Measurements from ENCODE around the gene BDH1. TPM values are rescaled to one million over a fixed set of nuclear protein-coding genes. Genes with fewer than 3 reads are reported as not detected.

Gene BDH1
- polyA plus RNA-seq, 1 experiment = 6.5 TPM

DNA sequence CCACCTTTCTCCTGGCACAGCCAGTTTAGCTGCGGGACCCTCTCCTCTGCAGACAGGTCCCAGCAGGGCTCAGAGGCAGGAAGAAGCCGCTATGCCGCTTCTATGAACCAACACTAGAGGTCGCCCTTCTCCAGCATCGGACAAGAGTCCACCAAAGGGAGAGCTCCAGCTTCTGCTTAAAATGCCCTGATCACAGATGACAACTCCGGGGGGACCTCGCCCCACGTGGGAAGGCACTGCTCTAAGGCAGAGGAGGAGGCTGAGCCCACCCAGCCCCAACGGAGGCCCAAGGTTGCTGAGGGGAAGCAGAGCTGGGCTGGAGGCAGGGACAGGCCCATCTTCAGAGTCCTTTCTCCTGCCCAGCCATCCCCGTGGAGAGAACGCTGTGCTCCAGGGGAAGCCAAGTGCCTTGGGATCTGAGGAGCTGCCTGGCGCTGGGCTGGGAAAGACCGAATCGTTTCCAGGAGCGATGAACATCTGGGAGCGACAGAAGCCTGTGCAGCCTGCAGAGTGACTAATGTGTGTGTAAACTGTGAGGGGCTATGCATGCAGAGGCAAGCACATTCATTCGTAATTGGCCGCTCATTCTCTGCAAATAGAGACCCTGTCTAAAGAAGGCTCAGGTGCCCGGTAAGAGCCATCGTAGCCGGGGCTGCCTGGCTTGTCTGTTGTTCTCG, 43.5 kb upstream of the BDH1 start:
- Histone ChIP-seq H3K36me3 (ENCODE audit: control insufficient read depth, insufficient read depth, low read length) (no peaks in the 10 kb centered on the region), H3K4me3 (ENCODE audit: low read depth, low read length) (peak overlapping the region; percentile 30), H3K27me3 (ENCODE audit: control insufficient read depth, insufficient read depth, low read length) (no peaks in the 10 kb centered on the region)
- TF ChIP-seq, protein P1, sequence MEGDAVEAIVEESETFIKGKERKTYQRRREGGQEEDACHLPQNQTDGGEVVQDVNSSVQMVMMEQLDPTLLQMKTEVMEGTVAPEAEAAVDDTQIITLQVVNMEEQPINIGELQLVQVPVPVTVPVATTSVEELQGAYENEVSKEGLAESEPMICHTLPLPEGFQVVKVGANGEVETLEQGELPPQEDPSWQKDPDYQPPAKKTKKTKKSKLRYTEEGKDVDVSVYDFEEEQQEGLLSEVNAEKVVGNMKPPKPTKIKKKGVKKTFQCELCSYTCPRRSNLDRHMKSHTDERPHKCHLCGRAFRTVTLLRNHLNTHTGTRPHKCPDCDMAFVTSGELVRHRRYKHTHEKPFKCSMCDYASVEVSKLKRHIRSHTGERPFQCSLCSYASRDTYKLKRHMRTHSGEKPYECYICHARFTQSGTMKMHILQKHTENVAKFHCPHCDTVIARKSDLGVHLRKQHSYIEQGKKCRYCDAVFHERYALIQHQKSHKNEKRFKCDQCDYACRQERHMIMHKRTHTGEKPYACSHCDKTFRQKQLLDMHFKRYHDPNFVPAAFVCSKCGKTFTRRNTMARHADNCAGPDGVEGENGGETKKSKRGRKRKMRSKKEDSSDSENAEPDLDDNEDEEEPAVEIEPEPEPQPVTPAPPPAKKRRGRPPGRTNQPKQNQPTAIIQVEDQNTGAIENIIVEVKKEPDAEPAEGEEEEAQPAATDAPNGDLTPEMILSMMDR (IDR thresholded peaks at IDR 0.05; ENCODE audit: insufficient read depth, low read depth, low read length) = peak; percentile 95
- DNase-seq (ENCODE audit: low read depth) = peak; percentile 19
- ChIA-PET CTCF (interaction anchor here (0.5 to 4.2 kb wide), 30 partner anchors 8 to 1974 kb away, joined by 3 to 34 read pairs (median 4); no protein-coding TSS in a partner anchor), POLR2A (no interaction called here)

DNA sequence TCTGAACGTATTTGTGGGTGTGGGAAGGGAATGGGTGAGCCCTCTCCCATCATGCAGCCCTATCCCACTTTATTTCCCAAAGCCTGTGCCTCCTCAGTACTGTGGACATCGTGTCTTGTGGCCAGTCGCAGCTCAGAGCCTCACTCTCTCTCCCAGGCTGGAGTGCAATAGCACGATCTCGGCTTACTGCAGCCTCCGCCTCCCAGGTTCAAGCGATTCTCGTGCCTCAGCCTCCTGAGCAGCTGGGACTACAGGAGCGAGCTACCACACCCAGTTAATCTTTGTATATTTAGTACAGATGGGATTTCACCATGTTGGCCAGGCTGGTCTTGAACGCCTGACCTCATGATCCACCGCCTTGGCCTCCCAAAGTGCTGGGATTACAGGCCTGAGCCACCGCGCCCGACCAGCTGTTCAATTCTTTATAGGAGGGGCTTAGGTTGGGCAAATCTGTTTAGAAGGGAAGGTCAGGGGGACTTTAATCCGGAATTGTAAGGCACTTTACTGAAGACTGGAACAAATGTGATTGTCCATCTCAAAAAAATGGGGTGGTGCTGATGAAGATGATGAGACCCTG, 42.7 kb upstream of the BDH1 start:
- no peaks in the 10 kb centered on the region for H3K27me3 ChIP-seq (ENCODE audit: control insufficient read depth, insufficient read depth, low read length)
- TF ChIP-seq, protein P1 (IDR thresholded peaks at IDR 0.05; ENCODE audit: insufficient read depth, low read depth, low read length) = no peak
- ChIA-PET POLR2A (no interaction called here), CTCF (interaction anchor here (0.7 to 4.2 kb wide), 23 partner anchors 9 to 1973 kb away, joined by 3 to 34 read pairs (median 5); no protein-coding TSS in a partner anchor)
- H3K4me3 ChIP-seq (ENCODE audit: low read depth, low read length) = no peak overlapping the region
- DNase-seq (ENCODE audit: low read depth) = no peak
- no peaks in the 10 kb centered on the region for H3K36me3 ChIP-seq (ENCODE audit: control insufficient read depth, insufficient read depth, low read length)

- DNase-seq (ENCODE audit: low read depth) = no peak
- Histone ChIP-seq H3K36me3 (ENCODE audit: control insufficient read depth, insufficient read depth, low read length) (no peaks in the 10 kb centered on the region), H3K4me3 (ENCODE audit: low read depth, low read length) (no peak overlapping the region), H3K27me3 (ENCODE audit: control insufficient read depth, insufficient read depth, low read length) (no peaks in the 10 kb centered on the region)
- TF ChIP-seq, protein P1 (IDR thresholded peaks at IDR 0.05; ENCODE audit: insufficient read depth, low read depth, low read length) = no peak
- POLR2A ChIA-PET = no interaction called here
- CTCF ChIA-PET = interaction anchor here (1.8 to 4.2 kb wide), 5 partner anchors 8 to 228 kb away, joined by 3 to 34 read pairs (median 9); no protein-coding TSS in a partner anchor
These were observed 41.6 kb upstream of the BDH1 start for GRCh38 chr3:197597335-197597734.

- H3K27me3 ChIP-seq (ENCODE audit: control insufficient read depth, insufficient read depth, low read length) = no peaks in the 10 kb centered on the region
- TF ChIP-seq, protein P1 (IDR thresholded peaks at IDR 0.05; ENCODE audit: insufficient read depth, low read depth, low read length) = no peak
- peak; percentile 13 for DNase-seq (ENCODE audit: low read depth)
- no peak overlapping the region for H3K4me3 ChIP-seq (ENCODE audit: low read depth, low read length)
- no peaks in the 10 kb centered on the region for H3K36me3 ChIP-seq (ENCODE audit: control insufficient read depth, insufficient read depth, low read length)
- ChIA-PET POLR2A (no interaction called here), CTCF (interaction anchor here (0.6 to 1.2 kb wide), 2 partner anchors 10 to 349 kb away, joined by 3 read pairs; no protein-coding TSS in a partner anchor)
These were observed 39.9 kb upstream of the BDH1 start for GRCh38 chr3:197595470-197596185.

- no peaks in the 10 kb centered on the region for H3K36me3 ChIP-seq (ENCODE audit: control insufficient read depth, insufficient read depth, low read length)
- POLR2A ChIA-PET = no interaction called here
- CTCF ChIA-PET = interaction anchor here (0.7 kb wide), 1 partner anchor 17 kb away, joined by 3 read pairs; no protein-coding TSS in a partner anchor
- H3K4me3 ChIP-seq (ENCODE audit: low read depth, low read length) = no peak overlapping the region
- TF ChIP-seq, protein P1 (IDR thresholded peaks at IDR 0.05; ENCODE audit: insufficient read depth, low read depth, low read length) = no peak
- no peak for DNase-seq (ENCODE audit: low read depth)
- H3K27me3 ChIP-seq (ENCODE audit: control insufficient read depth, insufficient read depth, low read length) = no peaks in the 10 kb centered on the region
These were observed 37.2 kb upstream of the BDH1 start for GRCh38 chr3:197593046-197593380.
